ENCODE data around the gene DNTTIP2.

The DNTTIP2 gene

DNA sequence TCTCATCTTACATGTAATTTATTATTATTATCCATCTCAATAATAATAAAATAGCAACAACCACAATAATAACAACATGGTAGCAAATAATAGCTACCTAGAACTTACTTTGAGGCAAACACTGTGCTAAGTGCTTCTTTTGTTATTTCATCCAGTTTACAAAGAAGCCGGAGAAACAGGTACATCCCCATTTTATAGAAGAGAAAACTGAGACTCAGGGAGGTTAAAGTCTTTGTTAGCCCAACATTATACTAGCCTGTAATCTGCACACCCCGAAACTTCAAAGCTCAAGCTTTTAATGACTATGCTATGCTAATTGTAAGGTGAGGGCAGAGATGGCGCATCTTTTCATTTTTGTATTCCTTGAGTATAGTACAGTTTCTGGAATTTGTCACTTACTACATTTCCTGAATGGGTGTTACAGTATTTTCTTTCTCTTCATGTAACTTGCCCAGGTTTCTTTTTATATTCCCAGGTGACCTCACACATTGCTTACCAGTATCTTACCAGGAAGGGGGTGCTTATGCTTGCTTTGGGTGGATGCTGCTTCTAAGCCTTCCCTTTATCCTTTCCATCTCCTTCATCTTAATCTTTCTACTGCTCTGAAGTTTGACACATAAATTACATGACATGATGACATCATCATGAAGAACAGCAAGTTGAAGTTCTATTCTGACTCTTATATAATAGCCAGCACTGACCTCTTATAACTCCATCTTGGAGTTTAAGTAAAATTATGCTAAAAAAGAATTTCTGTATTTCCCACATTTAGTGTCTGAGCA lies 21.9 kb upstream of the DNTTIP2 start:
- Histone ChIP-seq H3K27ac (ENCODE audit: low read depth, low read length) (no peak overlapping the region), H2AFZ (ENCODE audit: low read depth, low read length, severe bottlenecking) (no peak overlapping the region), H3K9me2 (replicated peaks; ENCODE audit: insufficient read depth, low read length) (no peaks in the 10 kb centered on the region), H3K79me2 (ENCODE audit: insufficient read depth, low read length) (peaks cover 24% of the 10 kb centered on the region), H4K20me1 (ENCODE audit: low read depth, low read length) (no peaks in the 10 kb centered on the region), H3K36me3 (ENCODE audit: low read length) (peaks cover 5% of the 10 kb centered on the region; the same call in 1 of the 2 replicates), H3K27me3 (ENCODE audit: low read length) (no peaks in the 10 kb centered on the region), H3K4me3 (ENCODE audit: insufficient read depth, low read length, poor library complexity, severe bottlenecking) (no peak overlapping the region), H3F3A (ENCODE audit: insufficient read depth) (0 out of 2 replicates have a peak, but pooled peaks cover 8% of the 10 kb centered on the region), H3K9ac (ENCODE audit: low read length) (no peak overlapping the region), H3K4me2 (ENCODE audit: low read depth, low read length, poor library complexity, severe bottlenecking) (no peak overlapping the region), H3K9me3 (ENCODE audit: insufficient read depth, low read length) (no peaks in the 10 kb centered on the region)
- TF ChIP-seq CTCF (IDR thresholded peaks at IDR 0.05; ENCODE audit: insufficient read depth, low read length, poor library complexity, severe bottlenecking) (no peak), EZH2phosphoT487 (conservative IDR thresholded peaks at IDR 0.05; ENCODE audit: low read length) (no peak)

DNA sequence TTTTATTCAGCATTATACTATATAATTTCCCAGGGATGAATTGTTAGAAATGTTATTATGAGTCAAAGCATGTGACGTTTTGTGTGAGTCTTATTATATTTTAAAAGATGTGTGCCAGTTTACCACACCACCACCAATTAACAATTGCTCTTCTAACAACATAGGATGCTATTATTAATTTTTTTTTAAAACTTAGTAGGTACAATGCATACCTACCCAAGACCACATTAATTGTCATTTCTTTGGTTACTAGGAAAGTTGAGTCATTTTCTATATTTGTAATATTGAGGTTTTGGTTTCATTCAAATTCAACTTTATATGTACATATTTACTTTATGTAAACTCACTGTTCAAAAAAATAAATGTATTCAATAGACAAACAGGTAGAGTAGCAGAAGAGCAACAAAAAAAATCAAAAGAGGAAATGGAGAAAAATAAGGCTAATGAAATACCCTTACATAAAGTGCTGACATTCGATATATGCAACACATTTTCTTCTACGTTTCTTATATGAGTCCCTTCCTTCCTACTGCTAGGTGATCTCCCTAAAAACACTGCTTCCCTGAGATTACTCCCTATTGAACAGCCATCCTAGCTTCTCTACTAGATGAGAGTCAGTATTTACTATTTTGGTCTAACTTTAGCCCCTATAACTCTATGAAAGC lies 20.7 kb upstream of the DNTTIP2 start:
- Histone ChIP-seq H4K20me1 (ENCODE audit: low read depth, low read length) (no peaks in the 10 kb centered on the region), H3K9ac (ENCODE audit: low read length) (no peak overlapping the region), H3K27ac (ENCODE audit: low read depth, low read length) (no peak overlapping the region), H3K36me3 (ENCODE audit: low read length) (peaks cover 5% of the 10 kb centered on the region; the same call in 1 of the 2 replicates), H3K27me3 (ENCODE audit: low read length) (no peaks in the 10 kb centered on the region), H3K79me2 (ENCODE audit: insufficient read depth, low read length) (peaks cover 13% of the 10 kb centered on the region; the same call in 1 of the 2 replicates), H3K4me2 (ENCODE audit: low read depth, low read length, poor library complexity, severe bottlenecking) (no peak overlapping the region), H3K4me3 (ENCODE audit: insufficient read depth, low read length, poor library complexity, severe bottlenecking) (no peak overlapping the region), H2AFZ (ENCODE audit: low read depth, low read length, severe bottlenecking) (no peak overlapping the region), H3K9me3 (ENCODE audit: insufficient read depth, low read length) (no peaks in the 10 kb centered on the region), H3K9me2 (replicated peaks; ENCODE audit: insufficient read depth, low read length) (no peaks in the 10 kb centered on the region), H3F3A (ENCODE audit: insufficient read depth) (0 out of 2 replicates have a peak, but pooled peaks cover 8% of the 10 kb centered on the region)
- TF ChIP-seq EZH2phosphoT487 (conservative IDR thresholded peaks at IDR 0.05; ENCODE audit: low read length) (no peak), CTCF (IDR thresholded peaks at IDR 0.05; ENCODE audit: insufficient read depth, low read length, poor library complexity, severe bottlenecking) (no peak)

GRCh38 chr1:93888900-93889299 lies 9.9 kb upstream of the DNTTIP2 start:
- Histone ChIP-seq H4K20me1 (ENCODE audit: low read depth, low read length) (no peaks in the 10 kb centered on the region), H3K36me3 (ENCODE audit: low read length) (peaks cover 6% of the 10 kb centered on the region; the same call in 1 of the 2 replicates), H3K79me2 (ENCODE audit: insufficient read depth, low read length) (no peaks in the 10 kb centered on the region), H3K9me3 (ENCODE audit: insufficient read depth, low read length) (no peaks in the 10 kb centered on the region), H3K27ac (ENCODE audit: low read depth, low read length) (no peak overlapping the region), H3K4me3 (ENCODE audit: insufficient read depth, low read length, poor library complexity, severe bottlenecking) (no peak overlapping the region), H3F3A (ENCODE audit: insufficient read depth) (no peaks in the 10 kb centered on the region), H3K9me2 (replicated peaks; ENCODE audit: insufficient read depth, low read length) (no peaks in the 10 kb centered on the region), H3K9ac (ENCODE audit: low read length) (no peak overlapping the region), H2AFZ (ENCODE audit: low read depth, low read length, severe bottlenecking) (no peak overlapping the region), H3K4me2 (ENCODE audit: low read depth, low read length, poor library complexity, severe bottlenecking) (no peak overlapping the region), H3K27me3 (ENCODE audit: low read length) (no peaks in the 10 kb centered on the region)
- TF ChIP-seq CTCF (IDR thresholded peaks at IDR 0.05; ENCODE audit: insufficient read depth, low read length, poor library complexity, severe bottlenecking) (no peak), EZH2phosphoT487 (conservative IDR thresholded peaks at IDR 0.05; ENCODE audit: low read length) (no peak)
